H9 (cell line): ENCODE results near the gene PXDN. TPM values are rescaled to one million over a fixed set of nuclear protein-coding genes. Genes with fewer than 3 reads are reported as not detected.

Experiments used
- DNase-seq: peaks from one replicate; pipeline ENCODE4 v3.0.0-alpha.2; 2017
- H2AFZ ChIP-seq: one replicate; pipeline ENCODE4 v1.6.1; 2013; ENCODE audit warnings: mild to moderate bottlenecking, low read length, control low read depth, moderate library complexity
- H2AK5ac ChIP-seq: 2 replicates; pipeline ENCODE4 v1.6.1; 2013; ENCODE audit warnings: low read length, control low read depth, mixed read lengths; ENCODE audit not compliant: insufficient read length
- H2BK120ac ChIP-seq: one replicate; pipeline ENCODE4 v1.6.1; 2013; ENCODE audit warnings: low read depth, mild to moderate bottlenecking, low read length, control low read depth, inconsistent platforms; ENCODE audit not compliant: poor library complexity, severe bottlenecking
- H2BK12ac ChIP-seq: 2 replicates; pipeline ENCODE4 v1.6.1; 2013; ENCODE audit warnings: low read length, control low read depth, mixed read lengths, low read depth; ENCODE audit not compliant: insufficient read length
- H2BK15ac ChIP-seq: 2 replicates; pipeline ENCODE4 v1.6.1; 2013; ENCODE audit warnings: low read depth, low read length, control low read depth
- H2BK20ac ChIP-seq: one replicate; pipeline ENCODE4 v1.6.1; 2013; ENCODE audit warnings: low read depth, mild to moderate bottlenecking, low read length, control low read depth, inconsistent platforms; ENCODE audit not compliant: poor library complexity, severe bottlenecking
- H2BK5ac ChIP-seq: 2 replicates; pipeline ENCODE4 v1.6.1; 2013; ENCODE audit warnings: low read length, control low read depth, mixed read lengths; ENCODE audit not compliant: insufficient read length
- H3K14ac ChIP-seq: 2 replicates; pipeline ENCODE4 v1.6.1; 2013; ENCODE audit warnings: low read length, control low read depth; ENCODE audit not compliant: insufficient read depth
- H3K18ac ChIP-seq: 2 replicates; pipeline ENCODE4 v1.6.1; 2013; ENCODE audit warnings: low read depth, mild to moderate bottlenecking, mixed read lengths, low read length, control low read depth; ENCODE audit not compliant: insufficient read length
- H3K23ac ChIP-seq: 2 replicates; pipeline ENCODE4 v1.6.1; 2013; ENCODE audit warnings: low read length, control low read depth, mixed read lengths, low read depth; ENCODE audit not compliant: insufficient read length
- H3K23me2 ChIP-seq: 2 replicates; pipeline ENCODE4 v1.6.1; 2013; ENCODE audit warnings: low read depth, mild to moderate bottlenecking, mixed read lengths, low read length, control low read depth; ENCODE audit not compliant: insufficient read length, poor library complexity, severe bottlenecking
- H3K27ac ChIP-seq: 2 replicates; pipeline ENCODE4 v1.5.1; 2013; ENCODE audit warnings: low read length, control low read depth, mixed read lengths, low read depth; ENCODE audit not compliant: insufficient read length
- H3K27me3 ChIP-seq: 2 replicates; pipeline ENCODE4 v1.6.1; 2013; ENCODE audit warnings: low read length, control low read depth, inconsistent platforms; ENCODE audit not compliant: insufficient read depth
- H3K4ac ChIP-seq: 2 replicates; pipeline ENCODE4 v1.6.1; 2013; ENCODE audit warnings: low read depth, mild to moderate bottlenecking, control low read depth, inconsistent platforms, low read length, moderate library complexity
- H3K4me1 ChIP-seq: 2 replicates; pipeline ENCODE4 v1.6.1; 2013; ENCODE audit warnings: low read length, control low read depth, inconsistent platforms; ENCODE audit not compliant: insufficient read depth
- H3K4me2 ChIP-seq: 2 replicates; pipeline ENCODE4 v1.6.1; 2013; ENCODE audit warnings: low read length, control low read depth, mixed read lengths; ENCODE audit not compliant: insufficient read length, insufficient read depth
- H3K56ac ChIP-seq: 2 replicates; pipeline ENCODE4 v1.6.1; 2013; ENCODE audit warnings: low read depth, mild to moderate bottlenecking, mixed read lengths, low read length, control low read depth; ENCODE audit not compliant: insufficient read length
- H3K79me1 ChIP-seq: 2 replicates; pipeline ENCODE4 v1.6.1; 2013; ENCODE audit warnings: low read depth, mild to moderate bottlenecking, moderate library complexity, low read length, control low read depth, inconsistent platforms; ENCODE audit not compliant: insufficient read depth, poor library complexity, severe bottlenecking
- H3K79me2 ChIP-seq: 2 replicates; pipeline ENCODE4 v1.6.1; 2013; ENCODE audit warnings: low read length, control low read depth, inconsistent platforms; ENCODE audit not compliant: insufficient read depth
- H3K9ac ChIP-seq: 2 replicates; pipeline ENCODE4 v1.6.1; 2013; ENCODE audit warnings: low read length, control low read depth, mixed read lengths; ENCODE audit not compliant: insufficient read length; ENCODE audit errors: extremely low read depth
- H3K9me3 ChIP-seq: one replicate; pipeline ENCODE4 v1.6.1; 2013; ENCODE audit warnings: low read depth, low read length, inconsistent platforms; ENCODE audit not compliant: control insufficient read depth
- H3T11ph ChIP-seq: one replicate; pipeline ENCODE4 v1.6.1; 2013; ENCODE audit warnings: mild to moderate bottlenecking, low read length, control low read depth, inconsistent platforms
- H4K20me1 ChIP-seq: one replicate; pipeline ENCODE4 v1.6.1; 2013; ENCODE audit not compliant: control insufficient read depth, insufficient read length, insufficient read depth
- H4K5ac ChIP-seq: 2 replicates; pipeline ENCODE4 v1.6.1; 2013; ENCODE audit warnings: low read depth, mild to moderate bottlenecking, mixed read lengths, low read length, control low read depth; ENCODE audit not compliant: insufficient read length
- H4K8ac ChIP-seq: replicated peaks from 2 replicates; pipeline ENCODE4 v1.6.1; 2013; ENCODE audit warnings: low read length, control low read depth, mixed read lengths, low read depth; ENCODE audit not compliant: insufficient read length
- H4K91ac ChIP-seq: 2 replicates; pipeline ENCODE4 v1.6.1; 2013; ENCODE audit warnings: low read depth, mild to moderate bottlenecking, moderate library complexity, mixed read lengths, low read length, control low read depth; ENCODE audit not compliant: insufficient read length
- H3K27ac Mint-ChIP-seq, 3 experiments: 2 replicates in 2 of 3; 3 replicates in 1 of 3; pipeline ENCODE4 v1.8.0; 2020 to 2021; ENCODE audit warnings: mixed read lengths in 3 of 3, mild to moderate bottlenecking in 1 of 3, moderate library complexity in 1 of 3
- H3K27me3 Mint-ChIP-seq: 2 replicates; pipeline ENCODE4 v1.8.0; 2021; ENCODE audit warnings: low read depth, mild to moderate bottlenecking, moderate library complexity, mixed read lengths
- H3K36me3 Mint-ChIP-seq, 3 experiments: 2 replicates in 2 of 3; 3 replicates in 1 of 3; pipeline ENCODE4 v1.8.0; 2020 to 2021; ENCODE audit warnings: low read depth in 3 of 3, mixed read lengths in 3 of 3; ENCODE audit not compliant: insufficient read depth in 1 of 3
- H3K4me1 Mint-ChIP-seq, 2 experiments: 2 replicates each; pipeline ENCODE4 v1.8.0; 2020; ENCODE audit warnings: mixed read lengths in 2 of 2
- H3K4me3 Mint-ChIP-seq, 2 experiments: 2 replicates in 1 of 2; 3 replicates in 1 of 2; pipeline ENCODE4 v1.8.0; 2020 to 2021; ENCODE audit warnings: mild to moderate bottlenecking in 2 of 2, mixed read lengths in 2 of 2, moderate library complexity in 1 of 2
- H3K9me3 Mint-ChIP-seq, 2 experiments: 2 replicates in 1 of 2; 3 replicates in 1 of 2; pipeline ENCODE4 v1.8.0; 2020; ENCODE audit warnings: mild to moderate bottlenecking in 2 of 2, mixed read lengths in 2 of 2, moderate library complexity in 1 of 2
- CTCF ChIP-seq: fragments of 200-600 bp; sonication (generic); conservative IDR thresholded peaks from 3 replicates; pipeline ENCODE4 v1.8.0; 2021; ENCODE audit warnings: antibody characterized with exemption, mild to moderate bottlenecking
- WGBS: extraction: QIAGEN DNeasy Blood & Tissue Kit; methylation state at CpG from one replicate; pipeline ENCODE4 v1.1.7; 2013; ENCODE audit warnings: missing lambda C conversion rate, low lambda C conversion rate, mixed read lengths; ENCODE audit not compliant: insufficient read length; ENCODE audit errors: extremely low coverage; 5-methylcytosine and 5-hydroxymethylcytosine counted together
- total RNA-seq: library from RNA; stranded (reverse); gene quantifications from 2 replicates; pipeline ENCODE4 v1.2.1, GENCODE V29; 2021

Gene PXDN
- total RNA-seq, 1 experiment from 2014 or later = 146 TPM

GRCh38 chr2:1603521-1603920 lies 140.8 kb downstream of the PXDN start:
- Histone ChIP-seq H3K79me2 (no peaks in the 10 kb centered on the region), H2BK15ac (no peak overlapping the region), H3T11ph (no peak overlapping the region), H3K4me2 (no peak overlapping the region), H2BK120ac (no peak overlapping the region), H3K79me1 (no peaks in the 10 kb centered on the region), H3K9ac (no peak overlapping the region), H3K23me2 (no peaks in the 10 kb centered on the region), H4K8ac (no peak overlapping the region), H3K18ac (no peak overlapping the region), H3K14ac (no peak overlapping the region; the same call in 1 of the 2 replicates), H3K27ac (no peak overlapping the region), H2BK20ac (no peak overlapping the region), H3K4me1 (peaks cover 13% of the 10 kb centered on the region; the same call in 1 of the 2 replicates), H4K91ac (no peak overlapping the region), H4K20me1 (no peaks in the 10 kb centered on the region), H3K9me3 (no peaks in the 10 kb centered on the region), H2AFZ (no peak overlapping the region), H4K5ac (no peak overlapping the region), H3K56ac (no peak overlapping the region), H2BK12ac (no peak overlapping the region), H3K27me3 (no peaks in the 10 kb centered on the region), H2BK5ac (no peak overlapping the region), H3K23ac (no peak overlapping the region), H3K4ac (no peak overlapping the region), H2AK5ac (no peak overlapping the region)
- Mint-ChIP-seq H3K9me3 (no peaks in the 10 kb centered on the region; a peak in 1 of 5 replicates), H3K4me3 (no peak overlapping the region), H3K27ac (no peak overlapping the region; a peak in 1 of 7 replicates), H3K4me1 (peaks cover 3 to 4% of the 10 kb centered on the region in 2 experiments; a peak in 2 of 4 replicates), H3K27me3 (no peaks in the 10 kb centered on the region), H3K36me3 (no peaks in the 10 kb centered on the region; a peak in 1 of 7 replicates)
- TF ChIP-seq CTCF = no peak
- DNase-seq = no peak
- WGBS = no CpG with 5 or more reads among the region's 15 CpGs
